GF-D8 (cell line): ENCODE data around the gene WBP1L.
A peak's percentile ranks its signal among the peaks of the same experiment; 100 is the strongest.

Experiments used
- DNase-seq: peaks from one replicate; lab custom pipeline; 2025; lab: John Stamatoyannopoulos, UW

WBP1L gene

GRCh38 chr10:102780527-102780808 lies 36.7 kb downstream of the WBP1L start:
- no peak for DNase-seq

DNA sequence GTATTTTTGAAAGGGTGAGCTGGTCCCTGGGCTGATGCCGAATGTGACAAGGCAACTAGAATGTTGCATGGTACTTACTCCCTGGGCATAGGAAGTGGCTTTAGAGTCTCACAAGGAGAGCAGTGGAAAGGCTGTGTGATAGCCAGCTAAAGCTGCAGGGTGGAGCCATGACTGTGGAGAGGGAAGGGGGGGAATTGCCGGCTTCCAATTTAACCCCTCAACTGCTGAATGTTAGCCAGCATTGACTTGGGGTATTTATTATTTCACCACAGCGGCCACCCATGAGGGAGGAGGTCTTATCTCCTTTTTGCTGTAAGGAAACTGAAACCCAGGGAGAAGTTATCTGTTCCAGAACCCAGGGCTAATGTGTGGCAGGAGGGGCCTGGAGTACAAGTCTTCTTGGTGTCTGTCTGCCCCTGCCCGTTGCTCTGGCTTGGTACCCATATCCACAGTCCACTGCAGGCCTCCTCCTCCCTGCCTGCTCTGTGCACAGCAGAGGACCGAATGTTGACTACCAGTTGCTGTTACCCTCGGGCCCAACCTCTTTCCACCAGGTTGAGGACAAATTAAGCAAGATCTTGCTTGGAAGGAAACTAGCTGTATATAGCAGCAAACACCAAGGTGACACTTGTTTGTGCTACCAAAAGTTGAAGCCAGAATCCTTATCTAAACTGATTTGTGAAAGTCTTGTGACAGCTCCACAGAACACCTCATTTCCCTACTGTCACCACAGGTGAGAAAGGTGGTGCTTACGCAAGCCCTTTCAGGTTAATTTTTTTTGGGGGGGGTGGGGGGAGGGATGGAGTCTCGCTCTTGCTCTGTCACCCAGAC lies 37.6 kb downstream of the WBP1L start:
- DNase-seq, result no peak

GRCh38 chr10:102781921-102782557 lies 38.3 kb downstream of the WBP1L start:
- no peak for DNase-seq

GRCh38 chr10:102782673-102783551 lies 39.2 kb downstream of the WBP1L start:
- peak; percentile 18 for DNase-seq

- DNase-seq, result peak; percentile 15
Observed at GRCh38 chr10:102783568-102783967, 39.8 kb downstream of the WBP1L start.

GRCh38 chr10:102785818-102786217 lies 42.1 kb downstream of the WBP1L start:
- peak; percentile 83 for DNase-seq

DNA sequence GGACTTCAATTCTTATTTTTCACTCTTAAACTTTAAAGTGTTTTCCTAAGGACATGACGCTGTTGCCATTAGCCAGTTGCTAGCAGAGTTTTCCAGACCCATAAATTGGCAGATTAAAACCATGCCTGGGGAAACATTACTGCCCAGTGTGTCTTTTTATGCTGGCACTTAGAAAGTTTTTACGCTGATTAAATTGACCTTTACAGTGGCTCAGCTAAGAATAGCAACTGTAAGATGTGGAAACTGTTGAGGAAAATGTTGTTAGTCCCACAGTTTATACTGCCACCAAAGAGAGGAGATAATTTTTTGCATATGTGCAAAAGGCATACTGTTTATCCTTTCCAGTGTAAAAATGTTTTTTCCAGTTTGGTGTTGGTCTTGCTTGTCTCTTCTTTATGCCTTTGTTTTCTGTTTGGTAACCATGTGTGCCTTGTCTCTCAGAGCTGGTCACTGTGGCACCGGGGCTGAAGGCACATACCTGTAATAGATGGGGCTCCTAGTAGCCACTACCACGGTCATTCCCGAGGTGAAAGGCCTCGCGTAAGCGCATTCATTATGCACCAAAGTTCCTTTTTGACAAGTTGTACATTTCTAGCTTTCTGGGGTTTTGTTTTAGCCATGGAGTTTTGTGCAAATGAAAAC lies 48.1 kb downstream of the WBP1L start:
- no peak for DNase-seq

DNA sequence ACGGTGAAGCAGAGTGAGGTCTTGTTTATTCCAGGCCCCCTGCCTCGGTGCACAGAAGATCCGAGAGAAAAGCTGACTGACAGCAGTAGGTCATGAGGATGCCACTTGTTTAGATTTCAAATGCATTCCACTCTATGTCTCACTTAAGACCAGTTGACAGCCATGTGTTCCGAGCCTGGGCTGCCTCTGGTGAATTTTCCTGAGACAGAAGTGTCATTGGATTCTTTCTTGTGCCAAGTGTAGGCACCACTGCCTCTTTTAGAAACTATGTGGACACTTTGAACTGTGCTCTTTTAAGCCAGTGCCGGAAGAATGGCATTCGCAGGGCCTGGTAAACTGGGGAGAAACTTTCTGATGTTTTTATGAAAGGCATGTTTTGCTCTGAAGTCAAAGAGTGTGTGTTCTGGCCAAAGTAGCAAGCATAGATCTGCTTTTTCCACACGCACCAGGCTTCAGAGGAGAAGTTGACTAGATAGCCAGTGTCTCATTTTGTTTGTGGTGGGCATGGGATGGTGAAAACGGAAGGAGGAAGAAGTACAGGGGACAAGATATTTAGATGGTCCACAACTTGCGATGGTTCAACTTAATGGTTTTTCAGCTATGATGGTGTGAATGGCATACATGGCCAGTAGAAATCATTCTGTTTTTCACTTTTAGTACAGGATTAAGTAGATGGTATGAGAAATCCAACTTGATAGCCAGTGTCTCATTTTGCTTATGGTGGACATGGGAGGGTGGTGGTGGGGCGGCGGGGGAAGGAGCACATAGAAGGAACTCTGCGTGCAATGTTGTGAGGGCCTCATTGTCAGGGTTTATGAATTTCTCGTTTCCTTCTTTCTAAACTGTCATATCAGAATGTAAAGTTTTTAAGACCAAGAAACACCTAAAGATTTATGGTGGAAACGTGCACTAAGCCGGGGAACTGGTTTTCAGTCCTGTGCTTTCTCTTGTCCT lies 52.0 kb downstream of the WBP1L start:
- peak; percentile 38 for DNase-seq

- DNase-seq, result peak; percentile 93
Observed at GRCh38 chr10:102796407-102797176, 52.8 kb downstream of the WBP1L start.

- no peak for DNase-seq
Observed at GRCh38 chr10:102799691-102800471, 56.1 kb downstream of the WBP1L start.

DNA sequence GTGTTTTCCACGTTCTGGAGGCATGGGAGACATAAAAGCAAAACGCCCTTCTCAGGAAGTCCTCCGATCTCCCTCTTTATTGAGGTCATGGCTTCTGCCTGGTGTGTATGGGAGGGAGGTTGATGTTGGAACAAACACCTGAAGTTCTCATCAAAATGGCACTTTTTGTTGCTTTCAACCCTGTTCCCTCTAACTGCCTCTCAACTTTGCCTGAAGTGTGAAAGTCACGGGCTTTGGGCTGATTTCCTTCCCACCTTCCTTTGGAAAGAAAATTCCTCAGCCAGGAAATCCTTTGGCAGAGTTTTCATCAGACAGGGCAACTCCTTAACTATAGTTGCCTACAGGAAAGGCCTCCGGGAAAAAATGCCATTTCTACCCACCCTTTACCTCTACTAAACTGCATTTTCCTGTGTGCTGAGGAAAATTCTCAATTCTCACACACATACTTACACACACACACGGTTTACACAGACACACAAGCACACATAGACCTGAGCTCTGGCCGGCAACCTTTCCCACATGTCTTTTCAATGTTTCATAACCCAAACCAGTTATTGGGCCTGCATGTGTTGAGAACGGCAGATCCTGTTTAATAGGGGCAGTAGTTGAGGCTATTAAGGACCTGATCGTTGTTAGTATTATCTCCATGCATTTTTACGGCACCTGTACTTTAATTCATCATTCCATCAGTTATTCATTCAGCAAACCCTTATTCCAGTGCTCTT lies 57.0 kb downstream of the WBP1L start:
- no peak for DNase-seq

DNA sequence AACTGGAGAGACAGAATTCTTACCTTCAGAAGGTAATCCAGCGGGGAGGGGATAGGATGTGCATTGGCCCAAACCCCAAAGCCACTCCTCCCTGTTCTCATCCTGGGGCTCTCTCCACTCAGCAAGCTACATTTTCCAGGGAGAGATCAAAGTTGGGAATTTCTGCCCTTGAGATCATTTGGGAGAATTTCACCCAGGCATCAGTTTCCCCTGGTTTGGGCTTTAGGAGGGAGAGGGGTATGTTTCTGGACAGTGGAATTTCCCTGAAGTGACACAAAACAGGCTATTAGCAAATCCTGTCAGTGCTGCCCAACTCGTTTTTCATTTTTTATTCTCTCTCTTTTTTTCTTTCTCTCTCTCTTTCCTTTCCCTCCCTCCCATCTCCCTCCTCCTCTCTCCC lies 57.7 kb downstream of the WBP1L start:
- DNase-seq, result no peak

DNA sequence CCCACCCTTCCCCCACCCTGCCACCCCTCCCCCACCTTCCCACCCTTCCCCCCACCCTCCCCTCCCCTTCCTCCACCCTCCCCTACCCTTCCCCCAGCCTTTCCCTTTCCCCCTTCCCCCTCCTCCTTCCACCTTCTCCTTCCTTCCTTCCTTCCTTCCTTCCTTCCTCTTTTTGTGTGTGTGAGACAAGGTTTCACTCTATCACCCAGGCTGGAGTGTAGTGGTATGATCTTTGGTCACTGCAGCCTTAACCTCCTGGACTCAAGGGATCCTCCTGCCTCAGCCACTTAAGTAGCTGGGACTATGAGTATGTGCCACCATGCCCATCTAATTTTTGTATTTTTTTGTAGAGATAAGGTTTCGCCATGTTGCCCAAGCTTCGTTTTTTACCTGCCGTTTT lies 58.2 kb downstream of the WBP1L start:
- no peak for DNase-seq

DNA sequence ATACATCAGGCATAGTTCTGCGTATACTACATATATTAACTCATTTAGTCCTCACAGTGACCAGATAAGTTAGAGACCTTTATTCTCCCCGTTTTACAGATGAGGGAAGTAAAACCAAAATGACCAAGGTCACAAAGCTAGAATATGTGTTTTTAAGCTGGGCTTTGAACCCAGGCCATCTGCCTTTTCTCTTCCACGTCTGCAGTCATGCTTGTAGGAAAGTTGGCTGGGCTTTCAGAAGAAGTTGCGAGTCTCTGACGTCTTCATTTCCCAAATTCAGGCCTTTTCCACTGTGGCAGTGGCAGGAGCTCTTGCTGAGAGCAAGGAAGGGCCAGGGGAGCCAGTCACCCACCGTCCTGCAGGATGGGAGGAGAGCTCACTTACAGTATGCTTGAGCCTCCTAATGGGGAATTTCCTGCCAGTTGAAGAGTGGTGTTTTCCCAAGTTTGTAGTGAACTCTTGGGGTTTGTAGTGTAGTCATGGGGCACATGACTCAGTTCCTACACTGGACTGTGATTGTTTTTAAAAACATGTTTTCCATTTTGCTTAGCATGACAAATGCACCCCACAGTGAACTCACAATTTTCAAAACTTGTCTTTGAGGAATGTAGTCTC lies 59.3 kb downstream of the WBP1L start:
- no peak for DNase-seq

DNA sequence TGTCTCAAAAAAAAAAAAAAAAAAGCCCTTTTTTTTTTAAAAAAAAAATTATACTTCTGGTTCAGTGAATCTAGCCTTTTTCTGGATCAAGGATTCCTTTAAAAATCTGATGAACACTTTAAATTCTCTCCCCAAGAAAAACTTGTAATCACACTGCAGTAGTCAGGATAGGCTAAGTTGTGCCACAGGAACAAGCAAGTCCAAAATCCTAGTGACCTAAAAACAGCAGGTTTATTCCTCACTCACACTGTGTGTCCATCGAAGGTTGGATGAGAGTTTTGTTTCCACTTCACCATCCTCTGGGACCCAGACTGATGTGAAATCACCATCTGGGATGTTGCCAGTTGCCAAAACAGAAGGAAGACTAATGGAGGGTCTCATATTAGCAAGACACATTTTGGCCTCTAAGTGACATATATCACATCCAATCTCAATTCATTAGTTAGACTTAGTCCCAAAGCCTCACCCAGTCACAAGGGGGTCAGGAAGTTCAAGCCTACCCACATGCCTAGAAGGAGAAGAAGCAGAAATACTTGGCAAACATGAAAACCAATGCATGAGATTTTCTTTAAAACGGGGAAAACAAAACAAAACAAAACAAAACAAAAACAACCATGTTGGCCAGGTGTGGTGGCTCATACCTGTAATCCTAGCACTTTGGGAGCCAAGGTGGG lies 60.8 kb downstream of the WBP1L start:
- DNase-seq, result no peak

GRCh38 chr10:102808380-102808779 lies 64.6 kb downstream of the WBP1L start:
- DNase-seq, result no peak

GRCh38 chr10:102811346-102811745 lies 67.6 kb downstream of the WBP1L start:
- DNase-seq, result no peak
